C4-2B (cell line): ENCODE results near the gene ZNF423.

ENCODE experiments used
- H3K27ac ChIP-seq: fragments of 450-650 bp; 2 replicates; pipeline ENCODE4 v1.5.1; 2017
- ZFX ChIP-seq: fragments of 450-650 bp; IDR thresholded peaks from 2 replicates; pipeline ENCODE4 v1.6.1; 2017
- TF ChIP-seq, protein P1 (sequence below): fragments of 450-650 bp; conservative IDR thresholded peaks from 2 replicates; pipeline ENCODE4 v1.5.1; 2017; ENCODE audit warnings: mild to moderate bottlenecking

ZNF423 gene

DNA sequence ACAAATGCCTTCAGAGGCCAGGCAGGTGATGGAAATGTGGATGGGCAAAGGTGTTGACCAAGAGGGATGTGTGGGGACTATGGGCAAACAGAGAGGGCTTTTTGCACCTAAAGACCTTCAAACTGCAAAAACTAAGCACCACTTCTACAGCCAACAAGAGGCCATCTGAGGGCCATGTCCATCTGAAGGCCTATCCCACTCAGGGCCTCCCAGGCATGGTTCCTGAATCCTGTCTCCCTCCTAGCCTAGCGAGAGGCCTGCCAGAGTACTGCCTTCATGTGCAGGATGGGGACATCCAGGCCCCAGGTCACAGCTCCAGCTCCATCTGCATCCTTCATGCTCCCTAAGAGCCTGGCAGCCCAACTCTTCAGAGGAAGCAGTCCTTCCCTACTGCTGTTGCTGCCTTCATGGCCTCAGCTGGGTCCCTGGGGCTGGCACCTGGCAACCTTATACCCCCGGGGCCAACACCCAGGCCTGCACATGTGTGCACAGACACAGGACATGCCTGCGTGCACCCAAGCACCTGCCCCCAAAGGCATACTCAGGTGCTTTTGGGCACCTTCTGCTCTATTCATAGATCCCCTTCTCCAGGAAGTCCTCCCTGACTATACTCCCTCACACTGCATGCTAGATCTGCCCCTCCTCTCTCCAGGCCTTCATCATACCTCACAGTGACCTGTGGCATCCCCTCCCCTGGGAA lies 387.2 kb downstream of the ZNF423 start:
- TF ChIP-seq, protein P1, sequence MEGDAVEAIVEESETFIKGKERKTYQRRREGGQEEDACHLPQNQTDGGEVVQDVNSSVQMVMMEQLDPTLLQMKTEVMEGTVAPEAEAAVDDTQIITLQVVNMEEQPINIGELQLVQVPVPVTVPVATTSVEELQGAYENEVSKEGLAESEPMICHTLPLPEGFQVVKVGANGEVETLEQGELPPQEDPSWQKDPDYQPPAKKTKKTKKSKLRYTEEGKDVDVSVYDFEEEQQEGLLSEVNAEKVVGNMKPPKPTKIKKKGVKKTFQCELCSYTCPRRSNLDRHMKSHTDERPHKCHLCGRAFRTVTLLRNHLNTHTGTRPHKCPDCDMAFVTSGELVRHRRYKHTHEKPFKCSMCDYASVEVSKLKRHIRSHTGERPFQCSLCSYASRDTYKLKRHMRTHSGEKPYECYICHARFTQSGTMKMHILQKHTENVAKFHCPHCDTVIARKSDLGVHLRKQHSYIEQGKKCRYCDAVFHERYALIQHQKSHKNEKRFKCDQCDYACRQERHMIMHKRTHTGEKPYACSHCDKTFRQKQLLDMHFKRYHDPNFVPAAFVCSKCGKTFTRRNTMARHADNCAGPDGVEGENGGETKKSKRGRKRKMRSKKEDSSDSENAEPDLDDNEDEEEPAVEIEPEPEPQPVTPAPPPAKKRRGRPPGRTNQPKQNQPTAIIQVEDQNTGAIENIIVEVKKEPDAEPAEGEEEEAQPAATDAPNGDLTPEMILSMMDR, result no peak
- no peak for TF ChIP-seq ZFX
- no peak overlapping the region for H3K27ac ChIP-seq

DNA sequence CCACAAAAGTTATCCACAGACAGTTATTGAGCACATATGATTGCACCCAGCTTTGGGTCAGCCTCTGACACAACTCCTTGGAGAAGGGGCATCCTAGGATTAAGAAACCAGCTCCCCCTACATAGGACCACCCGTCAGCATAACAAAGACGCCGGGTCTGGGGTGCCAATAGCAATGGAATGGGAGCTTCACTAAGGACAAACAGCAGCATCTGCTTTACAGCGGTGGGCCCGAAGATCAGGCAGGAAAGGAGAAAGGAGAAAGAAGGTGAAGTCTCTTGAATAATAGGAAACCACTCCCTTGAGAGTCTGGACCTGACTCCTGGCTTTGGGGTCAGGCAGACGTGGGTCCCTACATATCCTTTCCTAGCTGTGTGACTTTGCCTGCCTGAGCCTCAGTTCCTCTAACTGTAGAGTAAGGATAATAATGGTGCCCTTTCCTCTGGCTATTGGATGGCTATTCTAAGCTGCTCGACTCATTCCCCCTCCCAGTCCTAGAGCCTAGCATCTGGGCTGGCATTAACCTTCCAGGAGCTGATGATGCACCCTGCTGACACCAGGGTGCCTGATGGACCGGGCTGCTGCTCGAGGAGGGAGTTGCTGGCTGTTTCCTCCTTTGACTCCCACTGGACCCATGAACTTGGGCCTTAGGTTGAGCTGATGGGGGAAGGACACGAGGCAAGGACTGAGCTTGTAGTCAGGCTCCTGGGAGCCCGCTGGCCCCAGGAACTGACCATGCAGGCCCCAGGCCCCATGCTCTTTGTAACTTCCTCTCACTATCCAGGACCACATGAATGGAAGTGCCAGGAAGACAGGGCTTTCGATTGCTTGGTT lies 388.2 kb downstream of the ZNF423 start:
- no peak overlapping the region for H3K27ac ChIP-seq
- TF ChIP-seq, protein P1, result no peak
- no peak for TF ChIP-seq ZFX

DNA sequence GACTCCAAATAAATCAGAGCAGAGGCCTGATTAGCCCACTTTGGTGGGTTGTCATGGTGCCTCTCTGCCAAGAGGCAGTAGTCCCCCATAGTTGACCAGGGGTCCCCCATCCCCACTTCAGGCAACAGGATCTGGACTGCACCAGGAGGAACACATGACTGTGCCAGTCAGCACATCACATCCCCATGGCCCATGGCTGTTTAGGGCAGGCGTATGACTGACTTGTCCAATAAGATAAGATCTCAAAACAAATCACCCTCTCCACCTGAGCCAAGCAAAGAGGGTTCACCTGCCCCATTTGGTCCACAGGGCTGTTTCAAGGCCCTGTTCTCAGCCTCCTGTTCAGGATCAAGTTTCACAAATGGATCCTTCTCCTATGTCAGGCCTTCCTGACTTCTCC lies 389.0 kb downstream of the ZNF423 start:
- no peak overlapping the region for H3K27ac ChIP-seq
- TF ChIP-seq ZFX, result no peak
- TF ChIP-seq, protein P1, result no peak

DNA sequence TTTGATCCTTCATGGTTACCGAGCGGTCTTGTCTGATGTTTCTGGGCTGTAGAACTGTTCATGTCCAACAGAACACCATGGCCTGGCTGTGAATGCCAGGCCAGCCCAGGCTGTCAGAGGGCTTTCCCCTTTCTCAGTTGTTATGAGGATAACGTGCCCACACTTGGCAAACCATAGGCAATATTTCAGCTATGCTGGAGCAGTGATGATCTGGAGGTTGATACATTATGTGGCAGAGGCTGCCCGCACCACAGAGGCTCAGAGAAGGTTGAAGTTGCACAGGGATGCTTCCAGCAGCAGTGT lies 389.4 kb downstream of the ZNF423 start:
- no peak overlapping the region for H3K27ac ChIP-seq
- TF ChIP-seq, protein P1, result no peak
- TF ChIP-seq ZFX, result no peak

DNA sequence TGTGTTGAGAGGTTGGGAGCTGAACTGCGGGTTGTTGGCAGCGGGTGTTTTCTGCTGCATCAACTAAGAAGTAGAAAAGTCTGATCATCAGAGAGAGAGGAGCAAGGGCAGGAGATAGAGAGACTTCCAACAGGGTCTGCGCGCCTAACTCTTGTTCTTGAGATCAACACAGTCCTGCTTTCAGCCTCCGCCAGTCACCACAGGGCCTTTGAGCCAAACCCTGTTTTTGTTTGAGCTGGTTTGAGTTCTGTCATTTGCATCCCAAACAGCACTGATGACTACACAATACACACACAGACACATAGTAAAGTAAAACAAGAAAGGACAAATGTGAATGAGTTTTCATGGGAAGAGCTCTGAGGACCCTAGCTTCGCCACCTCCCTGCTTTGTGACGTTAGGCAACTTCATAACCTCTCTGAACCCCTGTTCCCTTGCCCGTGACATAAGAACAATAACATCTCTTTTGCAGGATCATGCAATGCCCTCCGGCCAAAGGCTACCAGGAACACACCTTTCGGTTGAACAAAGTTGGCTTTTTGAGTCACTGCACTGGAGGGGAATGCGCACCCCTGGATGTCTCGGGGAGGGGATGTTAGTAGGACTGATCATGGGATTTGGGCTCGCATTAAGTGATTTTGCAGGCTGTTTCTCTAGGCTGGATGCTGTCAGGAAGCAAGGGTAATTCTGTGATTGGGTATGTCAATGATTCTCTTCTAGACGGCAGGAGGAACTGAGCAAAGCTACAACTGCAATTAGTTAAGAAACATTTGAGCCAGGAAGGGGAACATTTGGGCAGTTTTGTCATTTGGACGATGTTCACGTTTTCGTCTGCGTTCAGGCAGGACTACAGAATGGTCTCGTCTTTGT lies 390.0 kb downstream of the ZNF423 start:
- TF ChIP-seq, protein P1, result no peak
- no peak for TF ChIP-seq ZFX
- H3K27ac ChIP-seq, result no peak overlapping the region

DNA sequence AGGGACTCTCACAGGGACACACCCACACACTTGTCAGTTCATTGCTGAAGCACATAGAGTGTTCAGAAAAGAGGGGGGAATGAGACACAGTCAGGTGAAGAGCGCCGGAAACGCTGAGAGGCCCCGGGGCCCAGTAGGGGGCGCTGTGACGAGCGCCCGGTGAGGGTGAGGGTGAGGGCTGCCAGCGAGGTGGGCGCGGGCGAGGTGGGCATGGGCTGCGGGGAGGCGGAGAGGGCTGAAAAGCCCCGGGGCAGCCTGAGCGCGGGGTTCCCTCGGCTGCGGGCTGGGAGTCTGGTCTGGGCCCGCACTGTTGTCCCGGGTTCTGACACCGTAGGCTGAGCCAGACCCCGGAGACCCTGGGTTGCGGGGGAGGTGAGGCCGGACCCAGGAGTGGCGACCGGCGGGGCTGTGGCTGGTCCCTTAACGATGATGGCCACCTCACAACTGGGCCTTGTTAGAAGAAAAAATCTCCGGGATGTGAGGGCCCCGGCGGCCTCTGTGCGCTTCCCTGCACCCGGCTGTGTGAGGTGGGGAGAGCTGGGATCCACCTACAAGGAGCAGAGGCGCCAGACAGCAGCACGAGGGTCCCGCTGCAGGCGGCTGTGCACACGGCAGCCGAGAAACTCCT lies 390.9 kb downstream of the ZNF423 start:
- TF ChIP-seq ZFX, result no peak
- TF ChIP-seq, protein P1, result peak; percentile 63
- no peak overlapping the region for H3K27ac ChIP-seq
